Cardiac muscle cell (in vitro differentiated cells and primary cell): ENCODE measurements around the gene PLXND1. TPM values are rescaled to one million over a fixed set of nuclear protein-coding genes. Genes with fewer than 3 reads are reported as not detected.
"Not testable (repeated sequence)": the region's sequence is repeated elsewhere in the genome, so short reads cannot be mapped to it uniquely, and the experiment has no call there.

ENCODE experiments used
- DNase-seq, 2 donors: peaks; one replicate each; pipeline versions ENCODE4 v3.0.0 to v3.0.0-alpha.2; 2010 to 2017; ENCODE audit warnings: low read depth in 1 of 2, low spot score in 1 of 2
- H3K27ac ChIP-seq: fragments of 200-600 bp; sonication (generic); 2 replicates; pipeline ENCODE4 v1.5.1; 2016
- H3K27me3 ChIP-seq: fragments of 200-600 bp; sonication (generic); 2 replicates; pipeline ENCODE4 v1.6.0; 2016; ENCODE audit warnings: control low read depth
- H3K36me3 ChIP-seq: fragments of 200-600 bp; sonication (generic); 2 replicates; pipeline ENCODE4 v1.5.1; 2016; ENCODE audit warnings: control low read depth
- H3K4me1 ChIP-seq: fragments of 200-600 bp; sonication (generic); 2 replicates; pipeline ENCODE4 v1.8.1; 2017; ENCODE audit warnings: low read depth, mild to moderate bottlenecking, mixed run types
- H3K4me3 ChIP-seq: fragments of 200-600 bp; sonication (generic); 2 replicates; pipeline ENCODE4 v1.5.1; 2016; ENCODE audit warnings: mild to moderate bottlenecking
- H3K9me3 ChIP-seq: fragments of 200-600 bp; sonication (generic); 2 replicates; pipeline ENCODE4 v1.5.1; 2017; ENCODE audit warnings: low read depth, mild to moderate bottlenecking, control low read depth
- polyA plus RNA-seq: library from polyadenylated mRNA; unstranded; fragments of >200 nt; fragmentation: Nextera tagmentation; extraction: Ambion mirVana; gene quantifications from 2 replicates; pipeline ENCODE4 v1.2.1, GENCODE V29; 2016
- total RNA-seq: library from RNA; depleted of rRNA; stranded (reverse); fragments of >200 nt; gene quantifications from 2 replicates; pipeline ENCODE4 v1.2.3, GENCODE V29; 2016
- TF ChIP-seq, protein P1 (sequence below): IDR thresholded peaks from 2 replicates; pipeline ENCODE4 v1.5.1; 2012; ENCODE audit warnings: low read depth, mild to moderate bottlenecking, low read length

The PLXND1 gene
- total and polyA plus RNA-seq, 2 experiments from 2014 or later, result 15.0 to 56.5 TPM

DNA sequence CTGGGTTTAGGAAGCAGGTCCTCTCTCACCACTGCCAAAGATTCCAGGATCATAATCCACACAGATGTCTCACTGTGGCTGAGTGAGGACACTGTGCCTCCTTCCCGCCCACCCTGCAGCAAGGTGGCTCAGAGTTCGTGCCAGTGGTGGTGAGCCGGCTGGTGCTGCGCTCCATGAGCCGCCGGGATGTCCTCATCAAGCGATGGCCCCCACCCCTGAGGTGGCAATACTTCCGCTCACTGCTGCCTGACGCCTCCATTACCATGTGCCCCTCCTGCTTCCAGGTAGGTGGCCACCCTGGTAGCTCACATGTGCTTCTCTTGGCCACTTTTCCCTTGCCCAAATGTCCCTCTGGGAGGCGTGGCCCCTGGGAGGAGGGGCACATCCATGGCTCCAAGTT, 87.0 kb downstream of the PLXND1 start:
- TF ChIP-seq, protein P1, sequence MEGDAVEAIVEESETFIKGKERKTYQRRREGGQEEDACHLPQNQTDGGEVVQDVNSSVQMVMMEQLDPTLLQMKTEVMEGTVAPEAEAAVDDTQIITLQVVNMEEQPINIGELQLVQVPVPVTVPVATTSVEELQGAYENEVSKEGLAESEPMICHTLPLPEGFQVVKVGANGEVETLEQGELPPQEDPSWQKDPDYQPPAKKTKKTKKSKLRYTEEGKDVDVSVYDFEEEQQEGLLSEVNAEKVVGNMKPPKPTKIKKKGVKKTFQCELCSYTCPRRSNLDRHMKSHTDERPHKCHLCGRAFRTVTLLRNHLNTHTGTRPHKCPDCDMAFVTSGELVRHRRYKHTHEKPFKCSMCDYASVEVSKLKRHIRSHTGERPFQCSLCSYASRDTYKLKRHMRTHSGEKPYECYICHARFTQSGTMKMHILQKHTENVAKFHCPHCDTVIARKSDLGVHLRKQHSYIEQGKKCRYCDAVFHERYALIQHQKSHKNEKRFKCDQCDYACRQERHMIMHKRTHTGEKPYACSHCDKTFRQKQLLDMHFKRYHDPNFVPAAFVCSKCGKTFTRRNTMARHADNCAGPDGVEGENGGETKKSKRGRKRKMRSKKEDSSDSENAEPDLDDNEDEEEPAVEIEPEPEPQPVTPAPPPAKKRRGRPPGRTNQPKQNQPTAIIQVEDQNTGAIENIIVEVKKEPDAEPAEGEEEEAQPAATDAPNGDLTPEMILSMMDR, result no peak
- H3K4me3 ChIP-seq, result no peak overlapping the region
- H3K36me3 ChIP-seq, result no peaks in the 10 kb centered on the region
- no peak overlapping the region for H3K27ac ChIP-seq
- no peaks in the 10 kb centered on the region for H3K9me3 ChIP-seq
- no peaks in the 10 kb centered on the region for H3K27me3 ChIP-seq
- no peaks in the 10 kb centered on the region for H3K4me1 ChIP-seq
- no peak for DNase-seq

DNA sequence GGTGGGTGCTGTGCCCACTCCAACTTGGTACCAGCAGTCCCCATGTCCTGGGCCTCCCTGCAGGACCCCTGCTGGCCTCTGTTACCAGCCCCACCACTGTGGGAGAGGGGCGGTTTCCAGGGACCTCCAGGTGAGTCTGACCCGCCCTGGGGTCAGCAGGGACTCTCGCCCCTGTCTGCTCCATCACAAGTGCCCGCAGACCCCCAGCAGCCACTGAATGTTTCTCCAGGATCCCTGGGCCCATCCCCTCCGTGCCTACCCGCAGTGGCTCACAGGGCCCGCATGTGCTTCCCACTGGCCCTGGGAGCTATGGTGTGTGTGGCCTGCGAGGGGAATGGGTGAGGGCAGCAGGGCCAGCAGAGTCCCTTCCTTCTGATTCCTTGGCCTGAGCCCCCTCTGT, 87.9 kb downstream of the PLXND1 start:
- Histone ChIP-seq H3K4me3 (no peak overlapping the region), H3K27me3 (no peaks in the 10 kb centered on the region), H3K4me1 (peaks cover 6% of the 10 kb centered on the region), H3K27ac (no peak overlapping the region), H3K9me3 (no peaks in the 10 kb centered on the region), H3K36me3 (no peaks in the 10 kb centered on the region)
- no peak for DNase-seq
- TF ChIP-seq, protein P1, result no peak

DNA sequence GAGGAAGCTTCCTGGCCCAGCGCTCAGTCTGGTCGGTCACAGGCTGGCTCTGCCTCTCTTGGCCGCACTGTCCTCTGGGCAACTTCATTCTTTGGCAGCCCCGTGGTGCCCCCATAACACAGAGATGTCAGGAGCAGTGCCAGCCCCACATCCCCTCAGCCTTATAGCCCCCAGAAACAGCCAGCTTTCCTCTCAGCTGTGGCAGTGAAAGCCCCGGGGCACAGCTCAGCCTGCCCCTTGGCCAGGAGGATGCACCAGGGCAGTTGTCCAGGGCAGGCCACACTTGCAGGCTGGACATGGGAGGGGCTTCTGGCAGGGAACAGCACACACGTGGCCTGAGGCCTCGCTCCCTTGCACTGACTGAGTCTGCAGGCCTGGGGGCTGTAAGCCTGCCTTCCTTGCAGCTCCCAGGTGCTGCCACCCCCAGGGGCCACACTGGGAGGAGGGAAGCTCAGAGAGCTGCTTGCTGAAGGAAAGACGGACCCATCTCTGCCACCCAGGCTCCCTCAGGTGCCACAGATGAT, 88.4 kb downstream of the PLXND1 start:
- no peak for DNase-seq
- Histone ChIP-seq H3K27ac (no peak overlapping the region), H3K4me3 (no peak overlapping the region), H3K9me3 (no peaks in the 10 kb centered on the region), H3K4me1 (peaks cover 7% of the 10 kb centered on the region), H3K27me3 (no peaks in the 10 kb centered on the region), H3K36me3 (no peaks in the 10 kb centered on the region)
- TF ChIP-seq, protein P1, result no peak

DNA sequence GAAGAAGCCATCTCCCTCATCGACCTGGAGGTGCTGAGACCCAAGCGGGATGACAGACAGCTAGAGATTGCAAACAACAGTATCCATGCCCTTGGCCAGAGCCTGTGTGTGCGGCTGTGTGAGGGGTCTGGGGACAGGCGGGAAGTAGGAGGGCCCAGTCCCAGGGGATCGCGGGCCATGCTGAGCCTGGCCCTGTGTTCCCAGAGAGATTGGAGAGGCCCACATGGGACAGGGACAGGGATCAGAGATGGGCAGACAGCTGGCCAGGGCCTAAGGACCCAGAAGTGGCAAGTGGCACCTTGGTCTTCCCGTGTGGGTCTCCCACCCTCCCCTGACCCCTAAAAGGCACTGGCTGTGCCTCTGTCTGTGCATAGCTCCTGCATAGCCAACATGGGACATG, 89.0 kb downstream of the PLXND1 start:
- Histone ChIP-seq H3K27ac (no peak overlapping the region), H3K4me3 (no peak overlapping the region), H3K27me3 (no peaks in the 10 kb centered on the region), H3K9me3 (no peaks in the 10 kb centered on the region), H3K4me1 (peaks cover 7% of the 10 kb centered on the region), H3K36me3 (no peaks in the 10 kb centered on the region)
- TF ChIP-seq, protein P1, result no peak
- no peak for DNase-seq

DNA sequence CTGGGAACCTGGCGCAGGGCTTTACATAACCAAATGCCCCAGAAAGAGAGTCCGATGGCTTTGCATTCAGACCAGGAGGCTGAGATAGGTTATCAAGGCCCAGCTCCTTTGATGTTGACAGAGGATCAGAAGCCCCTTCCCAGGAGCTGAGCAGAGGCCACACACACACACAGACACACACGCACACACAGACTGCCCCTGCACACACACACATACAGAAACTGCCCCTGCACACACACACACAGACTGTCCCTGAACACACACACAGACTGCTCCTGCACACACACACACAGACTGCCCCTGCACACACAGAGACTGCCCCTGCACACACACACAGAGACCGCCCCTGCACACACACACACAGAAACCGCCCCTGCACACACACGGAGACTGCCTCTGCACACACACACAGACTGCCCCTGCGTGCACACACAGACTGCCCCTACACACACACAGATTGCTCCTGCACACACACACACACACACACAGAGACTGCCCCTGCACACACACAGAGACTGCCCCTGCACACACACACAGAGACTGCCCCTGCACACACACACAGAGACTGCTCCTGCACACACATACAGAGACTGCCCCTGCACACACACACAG, 90.5 kb downstream of the PLXND1 start:
- DNase-seq, H3K36me3 ChIP-seq, H3K27me3 ChIP-seq, H3K4me3 ChIP-seq, H3K4me1 ChIP-seq, H3K27ac ChIP-seq, H3K9me3 ChIP-seq: not testable (repeated sequence)

GRCh38 chr3:129515108-129515820, 91.2 kb downstream of the PLXND1 start:
- not testable (repeated sequence) for H3K4me3 ChIP-seq, H3K4me1 ChIP-seq, H3K36me3 ChIP-seq, H3K27me3 ChIP-seq, H3K27ac ChIP-seq, H3K9me3 ChIP-seq, DNase-seq
